NCI-H2171 (cell line): ENCODE measurements around the gene MYO1E.

ENCODE experiments used
- DNase-seq: peaks from one replicate; lab custom pipeline; 2025; lab: John Stamatoyannopoulos, UW

The MYO1E gene

GRCh38 chr15:59229015-59229414 lies 143.7 kb downstream of the MYO1E start:
- no peak for DNase-seq

GRCh38 chr15:59227021-59227420 lies 145.7 kb downstream of the MYO1E start:
- DNase-seq = no peak

GRCh38 chr15:59224474-59224873 lies 148.2 kb downstream of the MYO1E start:
- no peak for DNase-seq

GRCh38 chr15:59223736-59224135 lies 148.9 kb downstream of the MYO1E start:
- no peak for DNase-seq

GRCh38 chr15:59222906-59223550 lies 149.6 kb downstream of the MYO1E start:
- no peak for DNase-seq

GRCh38 chr15:59221511-59222505 lies 150.9 kb downstream of the MYO1E start:
- no peak for DNase-seq

- no peak for DNase-seq
Observed at GRCh38 chr15:59218710-59219109, 154.0 kb downstream of the MYO1E start.

- DNase-seq = no peak
Observed at GRCh38 chr15:59217876-59218498, 154.7 kb downstream of the MYO1E start.

GRCh38 chr15:59216911-59217310 lies 155.8 kb downstream of the MYO1E start:
- no peak for DNase-seq

- DNase-seq = no peak
Observed at GRCh38 chr15:59210186-59210585, 162.5 kb downstream of the MYO1E start.

GRCh38 chr15:59208613-59209249 lies 163.9 kb downstream of the MYO1E start:
- no peak for DNase-seq

GRCh38 chr15:59206623-59207183 lies 166.0 kb downstream of the MYO1E start, which contains the start of gene LDHAL6B:
Gene LDHAL6B (plus strand): TSS chr15:59206843. CDS start chr15:59206941, 98 bp downstream.
- DNase-seq = no peak

- DNase-seq = no peak
Observed at GRCh38 chr15:59205839-59206622, 166.6 kb downstream of the MYO1E start.

GRCh38 chr15:59203657-59204056 lies 169.0 kb downstream of the MYO1E start:
- DNase-seq = no peak

GRCh38 chr15:59203008-59203407 lies 169.7 kb downstream of the MYO1E start:
- DNase-seq = no peak

GRCh38 chr15:59200560-59200959 lies 172.1 kb downstream of the MYO1E start:
- DNase-seq = no peak

GRCh38 chr15:59199626-59200465 lies 172.8 kb downstream of the MYO1E start:
- no peak for DNase-seq

- no peak for DNase-seq
Observed at GRCh38 chr15:59197454-59197853, 175.2 kb downstream of the MYO1E start.

- no peak for DNase-seq
Observed at GRCh38 chr15:59196416-59196815, 176.3 kb downstream of the MYO1E start.
